Activated gamma-delta T cell (primary cell): ENCODE measurements around the gene MBD2.
"Not testable (repeated sequence)": the region's sequence is repeated elsewhere in the genome, so short reads cannot be mapped to it uniquely, and the experiment has no call there.

ENCODE experiments used
- DNase-seq: peaks from one replicate; lab custom pipeline; 2025; lab: John Stamatoyannopoulos, UW

Gene MBD2

DNA sequence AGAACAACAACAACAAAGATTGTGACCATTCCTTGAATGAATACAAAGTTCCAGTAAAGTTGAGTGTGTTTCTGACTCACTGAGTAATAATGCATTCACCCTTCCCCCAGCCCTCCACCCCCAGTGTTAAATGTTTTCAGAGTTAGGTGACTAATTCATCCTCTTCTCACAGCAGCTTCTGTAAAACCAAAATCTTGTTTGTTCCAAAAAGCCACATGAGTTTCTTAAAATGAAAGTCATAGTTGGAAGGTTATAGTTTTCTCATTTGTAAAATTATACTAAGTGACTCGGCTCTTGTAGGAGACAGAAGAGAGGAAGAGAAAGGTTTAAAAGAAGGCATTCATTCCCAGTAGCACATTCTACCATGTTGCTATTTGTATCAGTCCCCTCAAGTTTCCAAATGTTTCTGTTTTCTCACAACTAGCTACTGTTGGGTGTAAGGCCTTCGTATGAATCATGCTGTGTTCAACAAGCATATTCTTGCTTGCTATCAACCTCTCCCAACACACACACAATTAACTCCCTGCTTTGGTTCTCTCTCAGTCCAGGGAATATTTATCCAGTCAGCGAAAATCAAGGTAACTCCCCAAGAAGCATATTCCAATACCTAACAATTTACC lies 75.3 kb downstream of the MBD2 start:
- DNase-seq, result no peak

DNA sequence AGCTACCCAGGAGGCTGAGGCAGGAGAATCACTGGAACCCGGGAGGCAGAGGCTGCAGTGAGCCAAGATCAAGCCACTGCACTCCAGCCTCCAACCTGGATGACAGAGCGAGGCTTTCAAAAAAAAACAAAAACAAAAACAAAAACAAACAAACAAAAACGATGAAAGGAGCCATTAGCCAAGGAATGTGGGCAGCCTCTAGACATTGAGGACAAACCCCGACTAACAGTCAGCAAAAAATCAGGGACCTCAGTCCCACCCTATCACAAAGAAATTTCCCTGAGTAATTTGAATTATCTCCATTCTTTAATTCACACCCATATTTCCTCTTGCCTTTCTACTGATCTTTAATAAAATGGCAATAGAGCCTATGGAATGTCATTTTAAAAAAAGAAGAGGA lies 75.8 kb downstream of the MBD2 start:
- no peak for DNase-seq

DNA sequence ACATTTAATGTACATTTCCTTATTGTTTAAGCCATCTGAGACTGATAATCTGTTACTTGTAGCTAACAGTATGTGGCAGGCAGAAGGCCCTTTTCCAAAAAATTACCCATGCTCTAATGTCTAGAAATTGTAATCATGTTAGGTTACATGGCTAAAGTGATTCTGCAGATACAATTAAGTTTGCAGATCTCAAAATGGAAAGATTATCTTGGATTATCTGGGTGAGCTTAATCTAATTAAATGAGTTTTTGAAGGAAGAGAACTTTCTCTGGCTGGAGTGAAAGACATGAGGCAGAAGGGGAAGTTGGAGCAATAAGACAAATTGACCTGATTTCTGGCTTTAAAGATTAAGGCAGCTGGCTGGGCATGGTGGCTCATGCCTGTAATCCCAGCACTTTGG lies 76.3 kb downstream of the MBD2 start:
- DNase-seq, result no peak

DNA sequence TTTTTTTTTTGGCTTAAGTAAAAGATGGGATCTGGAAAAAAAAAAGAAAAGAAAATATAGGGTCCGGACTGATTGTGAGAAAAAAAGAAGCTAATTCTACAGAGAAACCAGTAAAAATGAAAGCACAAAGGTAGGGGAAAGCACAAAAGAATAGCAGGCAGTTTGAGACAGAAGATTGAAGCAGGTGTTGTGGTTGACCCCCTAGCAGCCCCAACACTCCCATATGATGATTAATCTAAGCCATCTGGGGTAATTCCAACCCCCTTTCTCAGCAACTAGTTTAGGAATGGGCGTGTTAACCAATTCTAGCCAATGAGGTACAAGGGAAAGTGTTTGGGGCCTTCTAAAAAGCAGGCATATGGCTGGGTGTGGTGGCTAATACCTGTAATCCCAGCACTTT lies 77.0 kb downstream of the MBD2 start:
- DNase-seq, result no peak

DNA sequence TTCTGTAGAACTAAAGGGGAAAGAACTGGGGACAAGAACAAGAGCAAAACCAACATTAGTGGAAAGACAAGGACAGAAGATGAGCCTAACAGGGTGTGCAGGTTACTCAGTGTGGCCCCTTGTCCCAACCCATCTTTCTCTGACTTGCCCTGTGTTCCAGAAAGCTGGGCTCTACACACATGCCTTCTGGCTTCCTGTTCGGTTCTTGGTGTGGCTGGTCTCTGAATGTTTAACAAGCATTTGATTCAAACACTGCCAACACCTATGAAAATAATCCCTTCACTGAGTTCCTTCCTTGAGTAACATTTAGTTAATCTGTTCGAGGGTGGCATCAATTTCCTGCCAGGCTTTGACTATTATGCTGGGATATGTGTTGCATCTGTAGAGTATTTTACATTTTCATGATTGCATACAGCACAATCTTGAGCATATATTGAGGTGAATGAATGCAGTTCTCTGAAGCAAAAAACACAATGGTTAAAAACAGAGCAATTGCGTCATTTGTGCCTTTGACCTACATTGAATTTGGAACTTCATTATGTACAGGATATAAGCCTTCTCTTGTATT lies 83.3 kb downstream of the MBD2 start:
- no peak for DNase-seq

DNA sequence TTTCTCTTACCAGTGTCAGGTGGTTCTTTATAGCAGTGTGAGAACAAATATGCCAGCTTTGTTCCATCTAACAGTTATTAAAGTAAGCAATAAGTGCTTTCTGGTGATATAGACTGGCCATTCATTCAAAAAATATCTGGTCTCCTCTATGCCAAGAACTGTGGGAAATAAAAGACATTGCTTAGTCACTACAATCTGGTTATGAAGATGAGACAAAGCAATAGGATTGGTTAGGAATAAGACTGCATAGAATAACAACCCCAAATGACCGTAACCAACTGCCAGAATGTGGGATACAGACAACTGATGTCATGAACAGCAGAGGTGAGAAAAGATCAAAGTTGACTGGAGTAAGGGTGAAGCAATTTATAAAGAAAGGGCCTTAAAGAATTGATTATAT lies 83.8 kb downstream of the MBD2 start:
- DNase-seq, result no peak

DNA sequence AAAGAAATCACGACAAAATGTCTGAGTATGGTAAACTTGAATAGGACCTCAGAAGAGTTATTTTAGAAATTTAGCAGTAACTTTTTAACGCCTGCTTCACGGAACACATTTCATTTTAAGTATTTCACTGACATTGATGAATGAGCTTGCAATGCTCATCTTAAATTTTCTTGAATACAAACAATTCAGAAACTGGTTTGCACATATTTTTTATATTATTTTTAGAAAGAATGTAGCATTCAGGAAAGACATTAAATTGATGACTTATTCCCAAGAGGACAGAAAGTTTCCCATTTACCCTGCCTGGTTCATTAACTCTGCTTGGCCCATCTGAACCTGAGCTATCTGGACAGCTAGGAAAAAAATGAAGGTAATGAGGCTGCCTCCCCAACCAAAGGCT lies 89.3 kb downstream of the MBD2 start:
- DNase-seq, result no peak

DNA sequence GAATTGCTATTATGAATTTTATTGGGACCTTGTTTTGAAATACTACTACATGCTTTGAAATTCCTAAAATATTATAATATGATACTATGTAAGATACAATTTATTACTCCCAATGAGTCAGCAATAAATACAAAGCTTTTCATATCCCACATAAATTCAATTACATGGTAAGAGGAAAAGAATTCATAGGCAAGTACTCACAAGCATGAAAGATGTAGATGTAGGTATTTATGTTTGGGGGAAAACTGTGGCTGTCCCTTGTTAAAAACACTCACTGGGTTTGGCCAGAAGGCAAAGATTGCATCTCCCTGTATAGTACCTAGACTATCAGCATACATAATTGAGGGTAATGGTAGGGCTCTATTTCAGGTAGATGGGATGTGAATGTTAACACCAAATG lies 90.4 kb downstream of the MBD2 start:
- no peak for DNase-seq

DNA sequence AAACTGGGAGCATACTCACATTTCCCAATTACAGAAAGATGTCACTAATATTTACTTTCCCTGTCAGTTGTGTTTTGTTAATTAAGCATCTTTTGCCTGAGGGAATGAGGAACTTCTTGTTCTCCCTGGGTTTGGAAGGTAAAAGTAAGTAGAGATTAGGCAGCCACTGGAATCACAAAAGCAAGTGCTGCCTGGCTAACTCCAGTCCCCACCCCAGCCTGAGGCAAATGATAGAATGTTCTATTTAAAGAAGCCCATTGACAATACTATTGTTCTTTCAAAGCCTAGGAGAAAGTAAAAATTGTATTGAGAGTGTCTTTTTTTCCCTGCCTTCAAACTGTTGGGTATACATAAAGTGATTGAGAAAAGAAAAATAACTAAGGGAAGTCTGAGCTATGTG lies 93.8 kb downstream of the MBD2 start:
- no peak for DNase-seq

DNA sequence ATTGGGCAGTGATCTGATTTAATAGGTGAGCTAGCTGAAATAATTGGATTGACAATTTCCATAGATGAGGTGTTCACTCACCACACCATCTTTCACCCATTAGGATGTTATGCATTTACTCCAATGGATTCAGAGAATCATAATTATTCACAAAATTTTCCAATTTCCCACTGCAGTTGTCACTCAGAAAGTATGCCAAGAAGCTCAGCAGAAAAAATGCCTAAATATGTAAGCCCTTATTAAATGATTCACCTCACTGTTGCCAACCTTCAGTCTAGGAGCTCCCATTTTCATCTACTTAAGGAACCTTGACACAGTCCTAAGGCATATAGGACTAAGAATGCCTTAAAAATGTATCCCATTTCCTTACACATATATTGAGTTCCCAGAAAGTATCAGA lies 94.3 kb downstream of the MBD2 start:
- DNase-seq, result no peak

DNA sequence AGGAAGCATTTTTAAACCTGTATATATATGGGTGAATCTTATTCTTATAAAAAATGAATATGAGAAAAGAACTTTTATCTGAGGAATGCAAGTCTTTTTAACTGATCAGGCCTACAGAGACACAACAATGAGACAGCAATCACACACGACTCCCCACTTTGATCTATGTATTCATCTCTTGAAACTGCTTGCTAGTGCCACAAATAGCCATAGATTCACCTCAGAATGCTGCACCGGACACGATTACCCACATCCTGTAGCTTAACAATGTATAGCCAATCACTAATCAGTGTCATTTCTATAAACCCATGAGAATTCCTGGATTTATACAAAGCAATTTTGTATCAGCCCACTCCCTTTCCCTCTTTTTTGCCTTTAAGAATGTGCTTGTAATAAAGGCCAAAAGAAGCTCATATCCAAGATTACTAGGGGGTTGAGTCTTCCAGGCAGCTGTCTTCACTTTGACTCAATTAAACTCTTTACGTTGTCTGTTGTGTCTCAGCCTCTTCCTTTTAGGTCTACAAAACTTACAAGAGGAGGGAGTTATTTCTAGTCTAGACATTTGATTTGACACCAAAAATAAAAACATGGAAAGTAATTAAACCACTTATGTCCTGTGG lies 94.9 kb downstream of the MBD2 start:
- DNase-seq, result no peak

DNA sequence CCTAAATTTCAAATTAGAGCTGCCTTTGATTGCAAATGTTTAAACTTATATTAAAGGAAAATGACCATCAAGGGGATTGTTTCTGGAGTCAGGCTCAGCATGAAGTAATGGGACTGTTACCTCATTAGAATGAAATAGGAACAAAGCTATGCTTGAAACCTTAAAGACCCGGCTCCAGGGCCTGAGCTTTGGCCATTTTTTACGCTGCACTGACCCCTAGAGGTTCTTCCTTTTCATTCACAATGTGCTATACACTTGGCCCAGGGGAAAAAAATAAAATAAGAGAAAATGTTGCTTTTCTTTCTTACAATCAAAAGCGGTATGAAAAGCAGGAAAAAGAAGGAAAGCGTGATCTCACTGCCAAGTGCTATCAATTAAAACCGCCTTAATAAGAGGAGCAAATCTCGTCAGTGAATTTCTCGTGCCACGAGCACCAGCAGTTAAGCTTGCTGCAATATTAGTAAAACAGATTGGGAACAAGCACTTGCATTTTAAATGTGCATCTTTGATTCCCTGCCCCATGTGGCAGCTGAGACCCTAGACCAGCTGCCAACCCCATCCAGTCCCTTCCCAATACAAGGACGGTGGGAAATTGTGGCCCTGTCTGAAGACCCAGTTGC lies 96.6 kb downstream of the MBD2 start:
- DNase-seq, result no peak

DNA sequence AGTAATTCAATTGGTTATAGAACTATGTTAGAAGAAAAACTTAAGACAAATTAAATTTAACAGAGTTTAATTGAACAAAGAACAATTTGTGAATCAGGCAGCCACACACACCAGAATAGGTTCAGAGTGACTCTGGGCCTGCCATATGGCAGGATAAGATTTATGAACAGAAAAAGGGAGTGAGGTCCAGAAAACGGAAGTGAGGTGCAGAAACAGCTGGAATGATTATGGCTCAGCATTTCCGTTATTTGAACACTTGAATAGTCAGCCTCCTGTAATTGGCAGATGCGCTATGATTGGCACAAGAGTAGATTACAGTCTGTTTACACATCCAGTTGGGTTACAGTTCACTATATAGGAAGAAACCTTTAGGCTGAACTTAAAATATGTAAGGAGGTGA lies 99.0 kb downstream of the MBD2 start:
- no peak for DNase-seq

DNA sequence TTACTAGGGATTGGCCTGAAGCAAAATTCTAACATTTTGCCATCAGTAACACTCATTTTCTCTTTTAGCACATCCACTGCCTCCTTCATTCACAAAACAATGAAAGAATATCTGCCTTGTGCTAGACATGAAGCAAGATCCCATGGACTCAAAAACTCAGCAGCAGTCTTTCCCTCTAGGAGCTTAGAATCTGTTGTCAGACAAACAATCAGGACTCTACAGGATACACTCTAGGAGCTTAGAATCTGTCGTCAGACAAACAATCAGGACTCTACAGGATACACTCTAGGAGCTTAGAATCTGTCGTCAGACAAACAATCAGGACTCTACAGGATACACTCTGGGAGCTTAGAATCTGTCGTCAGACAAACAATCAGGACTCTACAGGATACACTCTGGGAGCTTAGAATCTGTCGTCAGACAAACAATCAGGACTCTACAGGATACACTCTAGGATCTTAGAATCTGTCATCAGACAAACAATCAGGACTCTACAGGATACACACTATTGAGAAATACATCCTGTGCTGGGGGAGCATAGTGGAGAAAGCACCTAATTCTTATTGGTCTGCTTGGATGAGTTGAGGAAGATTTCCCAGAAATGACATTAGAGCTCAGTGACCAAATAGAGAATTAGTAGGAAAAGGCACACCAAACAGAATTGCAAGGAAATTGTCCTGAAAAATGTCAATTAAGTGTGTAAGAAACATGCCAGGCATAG lies 100.6 kb downstream of the MBD2 start:
- DNase-seq, result not testable (repeated sequence)

DNA sequence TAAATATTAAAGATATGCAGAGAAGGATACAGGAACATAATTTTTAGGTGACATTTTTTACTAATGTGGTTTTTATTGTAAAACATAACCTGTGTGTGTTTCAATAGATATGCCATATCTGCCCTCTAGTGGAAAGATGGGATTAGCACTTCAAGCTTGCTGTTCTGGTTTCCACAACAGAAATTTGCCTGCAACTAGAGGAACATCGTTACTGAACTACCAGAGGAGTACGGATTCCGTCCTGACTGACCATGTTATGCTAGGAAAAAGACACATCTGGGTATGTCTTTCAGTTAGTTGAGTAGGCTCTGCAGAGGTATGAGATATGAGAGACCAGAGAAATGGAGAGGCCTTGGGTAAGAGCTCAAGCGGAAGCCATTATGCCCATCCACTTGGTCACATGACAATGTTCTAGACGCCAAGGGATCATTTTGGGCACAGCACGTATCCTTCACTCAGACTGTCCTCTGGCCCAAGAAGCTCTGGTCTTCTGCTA lies 104.9 kb downstream of the MBD2 start:
- no peak for DNase-seq

DNA sequence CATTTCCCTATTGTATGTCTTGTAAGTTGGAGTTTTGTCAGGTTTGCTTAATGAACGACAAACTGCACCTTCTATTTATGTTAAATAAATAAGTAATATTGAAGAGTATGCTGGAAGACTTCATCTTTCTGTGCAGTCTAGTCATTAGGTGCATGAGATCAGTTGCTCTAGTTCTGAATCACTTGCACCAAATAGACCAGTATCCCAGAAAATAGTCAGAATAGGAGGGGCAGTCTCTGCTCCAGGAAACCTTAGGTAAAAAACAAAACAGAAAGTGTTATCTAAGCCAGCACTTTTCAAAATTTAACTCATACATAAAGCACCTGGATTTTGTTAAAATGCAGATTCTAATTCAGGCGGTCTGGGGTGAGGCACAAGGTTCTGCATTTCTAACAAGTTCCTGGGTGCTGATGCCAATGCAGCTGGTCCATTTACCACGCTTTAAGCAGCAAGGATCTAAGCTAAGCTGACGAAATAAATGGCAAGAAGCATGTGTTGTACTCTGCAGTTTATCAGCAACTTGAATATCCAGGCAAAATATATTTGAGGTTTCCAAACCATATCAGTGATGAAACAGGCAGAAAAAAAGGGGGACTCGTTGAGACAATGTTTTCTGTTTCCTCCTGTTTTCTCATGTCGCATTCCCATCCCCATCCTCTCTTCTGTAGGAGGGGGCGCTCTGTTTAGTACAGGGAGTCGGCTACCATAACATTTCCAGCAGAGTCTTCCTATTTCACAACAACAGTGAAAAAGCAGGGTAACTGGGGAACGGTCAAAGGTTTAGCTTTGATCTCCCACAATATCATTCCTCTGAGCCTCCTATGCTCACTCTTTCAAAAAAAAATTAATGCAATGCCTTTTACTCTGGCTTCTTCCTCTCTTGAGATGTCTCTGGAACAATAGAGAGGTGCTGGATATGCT lies 106.4 kb downstream of the MBD2 start:
- no peak for DNase-seq

DNA sequence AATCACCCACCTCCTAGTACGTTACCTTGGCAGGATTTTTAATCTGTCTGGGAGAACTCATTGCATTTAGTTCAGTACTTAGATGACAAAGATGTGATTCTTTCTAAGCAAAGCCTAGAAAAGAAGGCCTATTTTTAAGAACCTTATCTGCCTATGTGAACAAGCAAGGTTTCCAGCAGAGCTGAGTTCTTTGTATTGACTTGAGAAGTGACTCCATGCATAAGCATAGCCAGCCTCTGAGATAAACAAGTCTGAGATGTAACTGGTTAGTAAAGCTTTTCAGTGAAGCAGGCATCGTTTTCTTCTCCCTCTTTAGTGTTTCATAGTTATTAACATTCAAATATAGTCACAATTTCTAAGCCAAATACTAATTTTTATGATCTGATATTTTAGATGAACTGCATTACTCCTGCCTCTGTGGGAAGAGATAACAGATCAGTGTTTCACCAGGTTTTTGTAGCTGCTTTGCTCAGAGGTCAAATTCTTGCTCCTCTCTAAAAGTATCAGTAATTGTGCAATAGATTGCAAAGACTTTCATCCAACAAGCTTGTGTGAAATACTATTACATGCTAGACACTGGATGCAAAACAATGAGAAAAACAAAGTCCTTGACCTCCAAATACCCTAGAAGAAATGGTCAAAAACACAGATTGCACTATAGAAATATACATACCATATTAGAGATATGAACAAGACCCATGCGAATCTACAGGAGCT lies 107.8 kb downstream of the MBD2 start:
- DNase-seq, result no peak

DNA sequence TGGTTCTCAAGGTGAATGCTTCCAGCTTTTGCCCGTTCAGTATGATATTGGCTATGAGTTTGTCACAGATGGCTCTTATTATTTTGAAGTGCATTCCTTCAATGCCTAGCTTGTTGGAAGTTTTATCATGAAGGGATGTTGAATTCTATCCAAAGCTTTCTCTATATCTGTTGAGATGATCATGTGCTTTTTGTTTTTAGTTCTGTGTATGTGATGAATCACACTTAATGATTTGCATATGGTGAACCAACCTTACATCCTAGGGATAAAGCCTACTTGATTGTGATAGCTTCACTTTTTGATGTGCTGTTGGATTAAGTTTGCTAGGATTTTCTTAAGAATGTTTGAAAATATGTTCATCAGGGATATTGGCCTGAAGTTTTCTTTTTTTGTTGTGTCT lies 112.1 kb downstream of the MBD2 start:
- no peak for DNase-seq

DNA sequence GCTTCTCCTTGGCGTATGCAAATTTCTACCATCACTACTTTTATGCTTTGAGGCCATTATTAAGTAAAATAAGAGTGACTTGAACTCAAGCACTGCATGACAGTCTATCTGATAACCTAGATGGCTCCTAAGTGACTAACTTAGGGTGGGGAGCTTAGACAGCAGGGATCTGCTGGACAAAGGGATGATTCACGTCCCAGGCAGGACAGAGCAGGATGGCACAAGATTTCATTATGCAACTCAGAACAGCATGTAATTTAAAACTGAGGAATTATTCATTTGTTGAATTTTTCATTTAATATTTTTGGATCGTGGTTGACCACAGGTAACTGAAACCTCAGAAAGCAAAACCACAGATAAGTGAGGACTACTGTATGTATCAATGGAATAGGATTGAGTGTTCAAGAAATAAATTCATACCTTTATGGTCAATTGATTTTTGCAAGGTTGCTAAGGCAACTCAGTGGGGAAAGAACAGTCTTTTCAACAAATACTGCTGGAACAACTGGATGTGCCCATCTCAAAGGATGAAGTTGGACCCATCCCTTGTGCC lies 115.3 kb downstream of the MBD2 start:
- DNase-seq, result no peak

DNA sequence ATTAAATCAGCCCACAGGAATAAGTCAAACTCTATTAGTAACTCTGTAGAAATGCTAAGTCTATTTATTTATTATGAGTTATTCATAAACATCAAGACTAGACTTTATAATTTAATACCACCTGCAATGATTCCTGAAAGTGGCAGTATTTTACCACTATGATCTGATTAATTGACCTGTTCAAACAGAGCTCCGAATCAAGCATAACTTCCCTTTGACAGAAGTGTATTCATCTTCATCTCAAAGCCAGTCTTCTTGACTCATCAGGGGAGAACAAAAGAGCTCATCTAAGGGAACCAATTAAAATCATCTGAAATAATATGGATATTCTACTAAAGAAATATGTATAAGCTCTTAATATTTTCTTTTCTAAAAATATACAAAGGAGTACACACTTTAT lies 122.3 kb downstream of the MBD2 start:
- no peak for DNase-seq
